GM19328 (cell line): ENCODE data around the gene PLCG2.

ENCODE experiments used
- ATAC-seq: cut with Tn5 transposase; IDR thresholded peaks from one replicate; pipeline ENCODE4 v1.9.1; 2021; ENCODE audit warnings: mild to moderate bottlenecking, moderate library complexity; ENCODE audit not compliant: unreplicated experiment

PLCG2 gene

GRCh38 chr16:81905277-81905676 is 126.2 kb downstream of the PLCG2 start:
- no peak for ATAC-seq

GRCh38 chr16:81907681-81908080 is 128.6 kb downstream of the PLCG2 start:
- no peak for ATAC-seq

DNA sequence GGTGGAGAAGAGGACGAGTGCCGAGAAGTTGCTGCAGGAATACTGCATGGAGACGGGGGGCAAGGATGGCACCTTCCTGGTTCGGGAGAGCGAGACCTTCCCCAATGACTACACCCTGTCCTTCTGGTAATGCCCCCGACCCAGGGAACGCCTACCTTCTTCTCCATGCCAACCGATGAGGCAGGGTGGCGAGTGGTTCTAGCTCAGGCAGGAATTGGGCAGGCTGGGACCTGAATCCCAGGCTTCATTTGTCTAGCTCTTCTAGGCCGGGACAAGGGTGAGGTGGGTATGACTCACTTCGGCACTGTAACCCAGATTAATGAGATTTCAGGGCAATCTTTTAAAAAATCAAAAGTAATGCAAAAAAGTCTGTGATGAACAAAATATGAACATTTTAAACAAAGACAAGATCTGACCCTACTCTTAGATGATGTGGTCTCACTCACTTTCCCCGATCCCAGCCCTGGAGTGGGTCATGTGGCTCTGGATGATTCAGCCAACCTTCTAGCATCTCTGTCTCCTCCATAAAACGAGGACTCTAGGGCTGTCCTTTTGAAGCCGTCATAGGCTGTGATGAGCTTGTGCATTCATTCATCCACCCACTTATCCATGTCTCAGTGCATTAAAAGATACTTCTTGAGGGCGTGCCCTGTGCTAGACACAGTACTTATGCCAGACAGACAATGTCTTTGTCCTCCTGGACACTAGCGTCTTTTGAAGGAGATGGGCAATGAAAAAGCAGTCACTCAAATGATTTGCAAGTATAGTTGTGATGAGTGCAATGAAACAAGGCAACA is 129.6 kb downstream of the PLCG2 start:
- no peak for ATAC-seq

DNA sequence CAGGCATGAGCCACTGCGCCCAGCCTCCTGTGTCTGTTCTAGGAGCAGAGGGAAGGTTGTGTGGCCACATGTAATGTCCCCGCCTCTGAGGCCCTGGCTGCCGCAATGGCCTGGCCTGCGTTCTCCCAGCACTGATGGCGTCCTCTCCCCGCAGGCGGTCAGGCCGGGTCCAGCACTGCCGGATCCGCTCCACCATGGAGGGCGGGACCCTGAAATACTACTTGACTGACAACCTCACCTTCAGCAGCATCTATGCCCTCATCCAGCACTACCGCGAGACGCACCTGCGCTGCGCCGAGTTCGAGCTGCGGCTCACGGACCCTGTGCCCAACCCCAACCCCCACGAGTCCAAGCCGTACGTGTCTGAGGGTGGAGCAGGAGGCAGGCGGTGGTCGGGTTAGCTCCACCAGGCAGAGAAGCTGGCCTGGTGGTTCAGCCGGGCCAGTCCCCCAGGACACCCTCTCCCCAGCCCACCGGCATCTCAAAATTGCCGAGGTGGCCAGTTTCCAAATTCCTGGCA is 131.3 kb downstream of the PLCG2 start:
- no peak for ATAC-seq

DNA sequence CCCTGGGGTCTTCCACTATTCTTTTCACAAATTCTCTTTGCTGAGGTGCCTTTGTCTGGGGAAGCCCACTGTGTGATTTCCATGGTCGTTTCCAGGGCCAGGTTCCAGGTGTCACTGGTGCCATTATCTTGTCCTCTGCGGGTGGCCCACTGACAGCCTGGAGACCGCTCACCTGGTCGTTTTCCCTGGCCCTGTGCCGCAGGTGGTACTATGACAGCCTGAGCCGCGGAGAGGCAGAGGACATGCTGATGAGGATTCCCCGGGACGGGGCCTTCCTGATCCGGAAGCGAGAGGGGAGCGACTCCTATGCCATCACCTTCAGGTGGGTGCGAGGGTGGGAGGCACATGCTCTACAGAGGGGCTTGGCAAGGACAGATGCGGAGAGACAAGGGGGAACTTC is 133.3 kb downstream of the PLCG2 start:
- ATAC-seq, result no peak

DNA sequence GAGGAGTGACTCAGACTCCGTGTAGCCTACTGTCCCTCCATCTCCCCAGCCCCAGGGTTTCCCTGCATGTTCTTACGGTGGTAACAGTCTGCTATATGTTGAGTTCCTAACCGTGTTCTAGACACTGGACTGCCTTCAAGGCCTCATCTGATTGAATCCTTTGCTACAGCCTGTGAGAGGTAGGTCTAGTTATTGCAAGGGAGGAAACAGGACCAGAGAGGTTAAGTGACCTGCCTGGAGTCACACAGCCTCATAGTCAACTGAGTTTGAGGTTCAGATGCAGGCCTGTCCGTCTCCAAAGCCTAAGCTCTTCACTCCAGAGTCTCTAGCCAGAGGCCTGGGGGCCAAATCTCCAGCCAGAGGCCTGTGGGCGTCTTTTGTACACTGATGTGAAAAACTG is 134.1 kb downstream of the PLCG2 start:
- no peak for ATAC-seq

DNA sequence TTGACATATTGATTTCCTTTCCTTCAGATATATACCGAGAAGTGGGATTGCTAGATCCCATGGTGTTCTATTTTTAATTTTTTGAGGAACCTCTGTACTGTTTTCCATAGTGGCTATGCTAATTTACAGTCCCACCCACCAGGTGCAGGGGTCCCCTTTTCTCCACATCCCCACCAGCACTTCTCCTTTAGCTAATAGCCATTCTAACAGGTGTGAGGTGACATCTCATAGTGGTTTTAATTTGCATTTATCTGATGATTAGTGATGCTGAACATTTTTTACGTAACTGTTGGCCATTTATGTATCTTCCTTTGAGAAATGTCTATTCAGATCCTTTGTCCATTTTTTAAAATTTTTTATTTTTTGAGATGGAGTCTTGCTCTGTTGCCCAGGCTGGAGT is 138.3 kb downstream of the PLCG2 start:
- ATAC-seq, result no peak

GRCh38 chr16:81918927-81919326 is 139.8 kb downstream of the PLCG2 start:
- no peak for ATAC-seq

DNA sequence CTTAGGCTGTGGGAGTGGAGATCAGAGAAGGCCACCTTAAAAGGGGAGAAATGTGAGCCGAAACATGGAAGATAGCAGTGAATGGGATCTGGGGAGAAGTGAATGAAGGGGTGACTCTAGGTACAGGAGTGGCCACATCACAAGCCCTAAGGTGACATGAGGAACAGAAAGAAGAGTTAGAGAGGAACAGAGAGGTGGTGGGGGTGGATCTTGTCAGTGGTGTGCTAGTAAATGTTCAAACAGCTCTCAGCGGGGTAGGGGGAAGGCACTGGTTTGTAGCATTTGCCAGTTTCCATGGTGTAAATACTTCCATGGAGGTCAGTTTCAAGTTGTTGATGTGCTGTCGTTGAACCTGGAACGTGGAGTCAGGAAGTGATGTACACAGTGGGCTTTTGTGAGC is 141.4 kb downstream of the PLCG2 start:
- no peak for ATAC-seq

GRCh38 chr16:81921085-81921814 is 142.2 kb downstream of the PLCG2 start:
- ATAC-seq, result no peak

DNA sequence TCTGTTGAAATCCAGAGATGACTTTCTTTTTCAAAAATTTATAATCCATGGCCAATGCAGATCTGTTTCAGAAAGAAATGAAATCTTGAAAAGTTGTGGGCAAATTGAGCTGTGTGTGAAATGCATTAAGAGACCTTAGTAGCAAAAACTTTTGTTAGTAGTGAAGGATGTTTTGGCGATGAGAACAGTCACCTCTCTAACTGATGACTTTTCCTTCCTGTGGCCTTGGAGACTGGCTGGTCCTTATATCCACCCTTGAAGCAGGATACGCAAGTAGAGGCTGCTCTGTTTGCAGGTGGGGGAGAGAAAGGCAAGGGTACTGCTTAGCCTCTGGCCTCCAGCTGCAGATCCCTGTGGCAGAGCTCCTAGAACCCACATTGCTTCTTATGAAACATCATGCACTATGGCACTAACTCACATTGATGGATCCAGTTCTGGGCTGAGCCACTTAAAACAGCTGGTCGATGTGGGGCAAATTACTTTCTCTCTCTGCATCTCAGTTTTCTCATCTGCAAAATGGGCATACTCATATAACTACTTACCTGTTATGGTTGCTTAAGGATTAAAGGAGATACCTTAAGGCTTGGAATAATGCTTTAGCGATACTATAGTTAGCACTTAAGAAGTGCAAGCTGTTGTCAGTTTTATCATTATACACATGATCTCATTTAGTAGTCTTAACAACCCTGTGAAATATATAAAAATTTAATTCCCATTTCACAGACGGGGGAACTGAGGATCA is 142.9 kb downstream of the PLCG2 start:
- no peak for ATAC-seq

DNA sequence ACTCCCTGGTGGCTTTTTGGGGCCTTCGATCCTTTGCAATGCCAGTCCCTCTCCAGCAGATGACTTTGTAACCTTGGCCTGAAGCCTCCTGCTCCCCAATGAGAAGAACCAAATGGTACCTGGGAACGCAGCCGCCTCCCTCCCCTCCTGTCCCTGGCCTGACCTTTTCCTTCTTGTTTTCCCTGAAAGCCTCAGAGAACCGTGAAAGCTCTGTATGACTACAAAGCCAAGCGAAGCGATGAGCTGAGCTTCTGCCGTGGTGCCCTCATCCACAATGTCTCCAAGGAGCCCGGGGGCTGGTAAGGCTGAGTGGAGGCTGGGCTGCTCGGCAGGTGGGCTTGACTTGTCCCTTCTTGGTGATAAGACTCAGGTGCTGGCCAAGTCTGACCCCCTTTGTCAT is 144.2 kb downstream of the PLCG2 start:
- no peak for ATAC-seq

- ATAC-seq, result no peak
Observed at GRCh38 chr16:81925016-81925415, 145.9 kb downstream of the PLCG2 start.

DNA sequence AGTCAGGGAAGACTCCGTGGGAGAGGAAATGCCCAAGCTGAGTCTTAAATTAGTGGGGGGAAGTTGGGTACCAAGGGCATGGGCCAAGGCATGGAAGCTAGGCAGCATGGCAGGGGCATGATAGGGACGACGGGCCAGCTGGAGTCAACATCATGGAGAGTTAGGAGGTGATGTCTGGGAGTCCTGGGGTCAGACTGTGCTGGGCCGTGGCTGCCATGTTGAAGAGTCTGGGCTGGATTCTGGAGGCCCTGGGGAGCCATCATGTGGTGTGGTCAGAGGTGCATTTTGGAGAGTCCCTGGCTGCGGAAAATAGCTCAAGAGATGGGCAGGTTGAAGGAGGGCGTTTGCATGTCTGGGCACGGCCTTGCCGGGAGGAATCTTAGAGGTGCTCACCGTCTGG is 146.9 kb downstream of the PLCG2 start:
- no peak for ATAC-seq

DNA sequence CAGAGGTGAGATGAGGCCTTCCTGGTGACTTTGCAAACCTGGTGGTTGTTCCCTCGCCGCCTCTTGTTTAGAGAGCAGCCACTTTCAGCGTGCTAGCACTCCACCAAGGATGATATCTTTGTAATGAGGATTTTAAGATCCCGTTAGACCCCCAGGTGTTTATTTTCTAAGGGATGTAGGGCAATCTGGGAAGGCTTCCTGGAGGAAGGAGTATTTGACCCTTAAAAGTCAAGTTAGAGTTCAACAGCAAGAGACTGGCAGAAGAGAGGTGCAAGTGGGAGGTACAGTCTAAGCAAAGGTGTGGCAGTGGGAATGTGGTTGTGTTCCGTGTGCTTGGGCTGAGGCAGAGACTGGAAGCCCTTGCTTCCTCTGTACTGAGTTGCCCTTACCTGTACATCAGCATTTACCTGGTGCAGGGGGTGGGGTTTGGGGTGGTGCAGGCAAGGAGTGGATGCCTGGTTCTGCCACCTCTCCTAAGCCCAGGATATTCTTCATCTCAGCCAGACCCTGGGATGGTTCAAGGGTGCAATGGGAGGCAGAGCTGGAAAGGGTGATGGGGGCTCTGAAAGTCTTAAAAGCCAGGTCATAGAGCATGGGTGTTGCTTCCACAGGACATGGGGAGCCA is 148.6 kb downstream of the PLCG2 start:
- no peak for ATAC-seq

DNA sequence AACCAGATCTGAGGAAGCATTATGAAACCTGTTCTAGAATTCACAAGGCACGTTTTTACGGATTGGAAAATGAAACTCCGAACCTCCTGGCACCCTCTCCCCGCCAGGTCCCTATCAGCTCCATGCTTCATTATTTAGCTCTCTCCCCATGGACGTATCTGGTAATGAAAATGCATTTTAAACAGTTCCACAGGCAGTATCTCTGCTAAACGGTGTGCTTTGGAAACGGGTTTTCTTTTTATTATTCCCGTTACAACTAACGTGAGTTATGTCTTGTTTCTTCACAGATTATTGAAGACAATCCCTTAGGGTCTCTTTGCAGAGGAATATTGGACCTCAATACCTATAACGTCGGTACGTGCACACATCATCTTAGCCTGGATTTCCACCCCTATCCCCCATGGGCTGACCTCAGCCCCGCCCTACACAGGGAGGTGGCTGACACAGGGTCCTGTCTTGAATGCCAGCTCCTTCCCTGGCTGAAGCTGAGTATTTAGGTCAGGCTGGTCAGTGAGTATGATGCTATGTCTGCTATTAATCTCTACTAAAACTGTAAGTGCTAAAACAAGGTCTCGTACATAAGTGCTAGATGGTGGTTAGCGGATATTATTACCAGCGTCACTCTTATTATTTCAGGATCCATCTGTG is 149.3 kb downstream of the PLCG2 start:
- no peak for ATAC-seq

DNA sequence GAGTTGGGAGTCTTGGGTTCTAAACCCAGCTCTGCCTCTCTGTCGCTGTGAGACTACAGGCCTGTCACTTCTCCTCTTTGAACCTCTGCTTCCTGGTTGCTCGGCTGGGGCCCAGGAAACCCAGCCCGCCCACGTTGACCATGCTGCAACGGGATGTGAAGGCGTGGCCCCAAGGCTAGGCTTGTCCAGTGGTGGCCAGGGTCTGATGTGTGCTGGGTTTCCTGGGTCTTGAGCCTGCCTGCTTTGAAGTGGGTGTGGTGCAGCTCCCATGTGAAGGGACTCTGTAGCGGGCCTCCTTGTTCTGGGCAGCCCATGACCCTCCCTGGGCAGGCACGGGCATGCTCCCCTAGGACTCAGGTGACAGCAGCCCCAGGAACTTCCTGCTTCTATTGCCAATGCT is 149.9 kb downstream of the PLCG2 start:
- no peak for ATAC-seq

GRCh38 chr16:81929841-81930240 is 150.8 kb downstream of the PLCG2 start:
- ATAC-seq, result no peak

- ATAC-seq, result no peak
Observed at GRCh38 chr16:81931927-81932326, 152.8 kb downstream of the PLCG2 start.

GRCh38 chr16:81932668-81933067 is 153.6 kb downstream of the PLCG2 start:
- ATAC-seq, result no peak

GRCh38 chr16:81933361-81933760 is 154.3 kb downstream of the PLCG2 start:
- no peak for ATAC-seq
